NCI-H2196 (cell line): ENCODE data around the gene EXOC6B.

Experiments
- DNase-seq: peaks from one replicate; lab custom pipeline; 2025; ENCODE audit not compliant: unreplicated experiment; lab: John Stamatoyannopoulos, UW

Gene EXOC6B

DNA sequence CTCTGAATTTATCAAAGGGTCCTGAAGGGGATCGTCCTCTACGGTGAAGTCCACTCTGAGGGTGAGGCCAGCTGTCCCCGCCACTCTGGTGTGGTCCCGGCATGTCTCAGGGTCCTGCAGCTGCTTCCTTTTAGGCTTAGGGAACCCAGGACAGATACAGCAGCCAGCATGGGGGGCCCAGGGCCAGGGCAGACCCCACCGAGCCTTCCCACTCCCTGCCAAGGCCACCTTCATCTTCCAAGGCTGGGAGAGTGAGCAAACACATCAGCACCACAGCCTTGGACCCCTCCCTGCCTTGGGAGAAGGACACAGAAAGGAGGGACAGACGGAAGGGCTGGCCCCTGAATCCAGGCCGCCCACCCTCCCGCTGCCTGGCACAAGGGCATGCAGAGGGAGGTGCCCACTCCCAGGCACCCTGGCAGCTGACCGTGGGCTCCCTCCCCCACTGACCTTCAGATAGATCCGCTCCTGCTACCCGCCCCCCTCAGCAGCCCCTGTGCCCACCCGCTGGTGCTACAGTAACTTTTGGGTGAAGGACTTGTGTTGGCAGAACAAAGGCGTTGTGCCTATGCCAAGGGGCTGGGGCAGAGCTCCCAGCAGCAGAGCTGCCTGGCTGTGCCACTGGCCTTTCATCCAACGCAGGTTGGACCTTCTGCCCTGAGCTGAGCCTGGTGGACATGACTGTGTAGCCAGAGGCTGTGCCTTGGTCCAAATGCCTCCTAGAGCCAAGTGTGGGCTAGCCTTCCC is 685.8 kb downstream of the EXOC6B start:
- DNase-seq = no peak

DNA sequence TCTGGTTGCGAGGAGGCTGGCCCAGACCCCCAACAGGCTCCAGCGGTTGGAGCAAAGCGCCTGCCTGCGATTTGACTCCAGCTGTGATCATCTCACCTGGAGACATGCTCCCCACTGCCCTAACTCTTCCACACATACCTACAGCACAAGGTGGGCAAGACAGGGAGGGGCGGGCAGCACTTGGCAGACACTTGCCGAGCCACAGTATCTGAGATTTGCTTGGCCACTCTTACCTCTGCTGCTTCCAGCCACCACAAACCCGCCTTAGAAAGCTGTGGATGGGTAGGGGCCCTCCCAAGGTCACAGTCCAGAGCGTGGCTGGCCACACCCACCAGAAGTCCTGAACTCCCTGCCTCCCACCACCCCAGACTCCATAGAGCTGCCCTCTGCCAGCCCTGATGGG is 686.4 kb downstream of the EXOC6B start:
- DNase-seq = no peak

DNA sequence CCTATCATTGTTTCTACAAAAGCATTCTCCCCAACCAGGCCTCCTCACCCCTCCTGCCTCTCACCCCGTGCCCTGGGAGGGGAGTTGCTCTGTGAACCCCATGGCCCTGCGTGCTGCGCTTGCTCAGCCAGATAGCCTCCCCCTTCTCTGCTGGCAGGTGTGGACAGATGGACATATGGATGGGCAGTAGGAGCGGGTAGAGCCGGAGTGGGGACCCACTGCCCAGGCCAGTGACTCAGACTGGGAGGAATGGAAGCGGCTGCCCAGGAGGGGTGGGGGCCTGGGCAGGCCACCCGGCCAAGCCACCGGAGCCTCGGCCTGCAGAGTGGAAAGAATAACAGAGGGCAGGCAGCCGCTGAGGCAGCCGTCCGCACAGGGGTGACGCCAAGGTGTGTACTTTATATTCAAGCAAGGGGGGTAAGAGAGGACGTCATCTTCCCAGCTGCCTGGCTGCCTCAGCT is 686.9 kb downstream of the EXOC6B start:
- DNase-seq = no peak

DNA sequence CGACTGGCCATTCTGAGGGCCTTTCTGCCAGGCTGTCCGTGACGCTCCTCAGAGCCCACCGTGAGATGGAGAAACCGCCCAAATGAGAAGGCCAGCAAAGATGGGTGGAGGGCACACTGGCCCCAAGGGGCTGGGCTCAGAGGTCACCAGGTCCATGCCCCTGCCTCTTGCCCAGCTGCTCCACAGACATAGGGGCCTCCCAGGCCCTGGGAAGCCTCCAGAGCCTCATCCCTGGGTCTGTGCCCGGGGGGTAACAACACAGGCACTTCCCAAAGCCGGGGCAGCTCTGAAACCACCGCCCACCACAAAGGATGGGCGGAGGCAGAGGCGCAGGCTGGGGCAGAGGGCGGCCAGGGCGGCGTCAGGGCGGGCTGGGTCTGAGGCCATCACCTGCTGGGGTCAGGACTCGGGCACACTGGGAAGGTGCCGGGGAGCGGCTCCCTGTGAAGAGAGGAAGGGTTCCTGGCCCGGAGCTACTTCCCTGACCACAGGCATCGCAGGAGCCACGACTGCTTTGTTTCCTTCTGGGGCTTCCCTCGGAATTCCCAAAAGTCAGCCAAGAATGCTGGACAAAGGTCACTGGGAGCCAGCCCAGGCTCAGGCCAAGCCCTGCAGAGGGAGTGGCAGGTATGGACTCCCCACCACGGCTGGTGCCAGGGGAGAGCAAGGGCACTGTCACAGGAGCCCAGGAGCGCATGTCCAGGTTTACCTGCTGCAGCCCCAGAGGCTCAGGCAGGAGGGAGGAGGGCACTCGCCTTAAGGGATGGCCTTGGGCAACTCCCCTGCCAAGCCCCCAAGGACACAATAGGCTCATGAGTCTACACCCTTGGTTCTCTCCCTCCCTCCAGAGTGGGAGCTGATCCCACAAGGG is 687.6 kb downstream of the EXOC6B start:
- no peak for DNase-seq

DNA sequence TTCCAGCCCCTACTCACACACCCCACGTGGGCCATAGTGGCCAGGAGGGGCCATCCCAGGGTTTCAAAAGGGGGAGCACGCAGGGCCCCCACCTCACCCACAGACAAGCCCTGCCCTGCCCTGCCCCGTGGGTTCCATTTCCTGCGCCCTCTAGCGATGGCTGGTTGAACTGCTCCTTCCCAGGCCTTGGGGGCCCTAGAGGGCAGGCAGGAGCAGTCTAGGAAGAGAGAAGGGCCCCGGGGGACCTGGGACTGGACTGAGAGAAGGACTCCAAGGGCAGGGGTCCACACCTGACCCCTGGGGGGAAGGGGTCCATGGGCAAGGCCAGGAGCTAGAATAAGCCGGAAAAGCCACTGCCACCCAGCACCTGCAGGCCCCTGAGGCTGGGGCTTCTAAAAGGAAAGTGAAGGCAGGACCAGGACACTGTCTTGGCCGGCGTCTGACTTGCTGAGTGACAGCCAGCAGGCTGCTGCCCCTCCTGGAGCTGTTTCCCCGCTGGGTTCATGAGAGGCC is 688.3 kb downstream of the EXOC6B start:
- peak; percentile 12 for DNase-seq

DNA sequence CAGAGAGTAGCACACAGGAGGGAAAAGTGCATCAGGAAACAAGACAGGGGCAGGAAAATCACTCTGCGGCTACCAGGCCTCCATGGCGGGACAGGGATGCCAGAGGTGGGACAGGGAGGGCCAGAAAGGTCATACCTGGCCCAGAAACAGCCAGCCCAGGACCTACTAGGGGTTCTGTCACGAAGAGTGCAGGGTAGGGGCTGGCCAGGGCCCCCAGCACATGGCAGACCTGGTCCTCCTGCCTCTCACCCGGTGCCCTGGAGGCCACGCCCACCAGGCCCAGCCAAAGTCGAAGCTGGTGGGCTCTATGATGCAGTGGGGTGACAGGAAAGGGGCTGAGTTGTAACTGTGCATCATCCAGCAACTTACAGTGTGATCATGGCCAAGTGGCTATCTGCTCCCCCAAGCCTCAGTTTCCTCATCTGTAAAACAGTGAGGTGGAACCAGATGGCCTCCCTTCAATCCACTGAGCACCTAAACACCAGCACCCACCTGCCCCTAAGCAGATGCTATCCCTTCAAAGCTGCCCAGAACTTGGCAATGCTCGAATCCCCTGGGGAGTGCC is 688.8 kb downstream of the EXOC6B start:
- no peak for DNase-seq

DNA sequence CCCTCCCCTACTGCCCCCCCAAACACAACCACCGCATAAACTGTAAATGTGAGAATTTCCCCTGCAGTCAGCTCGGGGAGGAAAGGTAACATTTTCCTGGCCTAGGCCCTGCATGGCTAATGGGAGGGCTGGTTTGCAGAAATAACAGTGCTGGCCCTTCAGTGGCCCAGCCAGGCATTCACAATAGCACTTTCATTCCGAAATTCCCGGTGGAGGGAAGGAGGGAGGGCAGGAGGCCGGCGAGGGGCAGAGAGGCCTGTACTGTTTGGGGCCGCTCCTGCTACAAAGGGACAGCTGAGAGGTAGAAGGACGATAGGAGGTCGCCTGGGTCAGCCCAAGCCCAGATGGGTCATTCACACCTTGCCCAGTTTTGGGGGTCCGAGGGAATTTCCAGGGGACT is 689.5 kb downstream of the EXOC6B start:
- no peak for DNase-seq

DNA sequence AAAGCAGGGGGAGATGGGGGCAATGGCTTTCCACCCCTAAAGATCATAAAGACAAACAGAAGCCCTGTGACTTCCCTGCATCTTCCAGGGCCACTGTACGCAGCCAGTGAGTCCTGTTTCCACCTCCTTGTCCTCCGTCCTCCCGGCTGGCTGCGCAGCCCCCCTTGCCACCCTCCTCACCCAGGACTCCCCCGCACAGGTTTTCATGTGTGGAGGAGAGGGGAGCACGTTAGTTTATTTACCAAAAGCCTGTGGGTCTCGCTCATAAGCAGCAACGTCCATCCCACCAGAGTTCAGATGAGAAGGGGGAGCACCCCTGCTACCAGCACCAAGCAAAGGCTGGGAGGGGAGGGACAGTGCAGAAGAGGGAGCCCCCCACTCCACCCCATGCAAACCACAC is 689.9 kb downstream of the EXOC6B start:
- no peak for DNase-seq

DNA sequence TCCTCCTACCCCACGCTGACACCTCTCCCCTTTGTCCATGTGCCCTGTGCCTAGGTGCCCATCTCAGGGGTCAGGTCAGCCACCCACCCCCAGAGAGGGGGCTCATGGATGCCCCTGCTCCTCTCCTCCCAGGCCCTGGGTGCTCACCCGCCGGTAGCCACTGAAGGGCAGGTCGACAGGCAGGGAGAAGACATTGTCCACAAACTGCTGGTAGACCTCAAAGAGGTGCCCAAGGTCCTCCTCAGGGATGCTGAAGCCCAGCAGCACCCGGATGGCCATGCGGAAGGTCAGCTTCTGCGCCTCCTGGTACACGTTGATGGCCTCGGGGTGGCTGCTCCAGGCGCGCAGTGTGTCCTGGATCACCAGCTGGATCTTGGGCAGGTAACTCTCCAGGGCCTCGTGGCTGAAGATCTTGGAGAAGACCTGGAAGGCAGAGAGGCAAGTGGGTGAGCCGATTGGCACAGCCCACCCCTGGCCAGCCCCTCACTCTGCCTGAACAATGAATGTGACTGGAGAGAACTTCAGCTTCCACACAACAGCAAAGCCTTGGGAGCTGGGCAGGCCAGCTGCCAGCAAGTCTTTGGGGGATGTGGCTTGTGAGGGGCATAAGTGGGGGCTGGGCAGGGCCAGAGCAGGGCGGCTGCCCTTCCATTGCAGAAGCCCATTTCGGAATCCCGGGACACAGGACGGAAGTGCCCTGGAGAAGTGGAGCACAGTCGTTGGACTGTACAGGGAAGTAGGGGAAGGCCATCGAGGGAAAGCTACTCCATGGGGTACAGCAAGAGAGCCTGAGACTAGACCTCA is 690.6 kb downstream of the EXOC6B start:
- DNase-seq = no peak

DNA sequence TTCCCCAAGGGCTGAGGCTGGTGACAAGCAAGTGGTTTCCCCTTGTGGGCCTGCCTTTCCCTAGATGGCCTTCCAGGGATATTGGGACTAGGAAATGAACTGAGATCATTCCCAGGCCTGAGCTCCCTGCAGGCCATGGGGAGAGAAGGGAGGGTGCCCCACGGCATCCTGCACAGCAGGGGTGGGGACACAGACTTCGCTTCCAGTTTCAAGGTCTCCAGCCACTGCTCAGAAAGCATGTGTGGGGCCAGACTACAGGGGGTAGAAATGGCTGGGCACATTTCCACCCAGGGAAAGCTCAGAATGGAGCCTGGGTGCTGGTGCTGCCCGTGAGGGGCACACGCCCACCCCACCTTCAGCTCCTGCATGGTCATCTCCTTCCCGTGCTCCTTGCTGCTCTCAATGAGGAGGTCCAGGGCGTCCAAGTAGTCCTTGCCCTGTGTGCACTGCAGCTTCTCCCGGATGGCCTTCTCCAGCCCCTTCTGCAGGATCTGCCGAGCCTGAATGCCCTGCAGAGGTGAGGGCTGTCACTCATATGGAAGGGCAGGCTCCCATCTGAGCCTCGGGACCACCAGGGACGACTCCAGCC is 691.3 kb downstream of the EXOC6B start:
- DNase-seq = no peak

DNA sequence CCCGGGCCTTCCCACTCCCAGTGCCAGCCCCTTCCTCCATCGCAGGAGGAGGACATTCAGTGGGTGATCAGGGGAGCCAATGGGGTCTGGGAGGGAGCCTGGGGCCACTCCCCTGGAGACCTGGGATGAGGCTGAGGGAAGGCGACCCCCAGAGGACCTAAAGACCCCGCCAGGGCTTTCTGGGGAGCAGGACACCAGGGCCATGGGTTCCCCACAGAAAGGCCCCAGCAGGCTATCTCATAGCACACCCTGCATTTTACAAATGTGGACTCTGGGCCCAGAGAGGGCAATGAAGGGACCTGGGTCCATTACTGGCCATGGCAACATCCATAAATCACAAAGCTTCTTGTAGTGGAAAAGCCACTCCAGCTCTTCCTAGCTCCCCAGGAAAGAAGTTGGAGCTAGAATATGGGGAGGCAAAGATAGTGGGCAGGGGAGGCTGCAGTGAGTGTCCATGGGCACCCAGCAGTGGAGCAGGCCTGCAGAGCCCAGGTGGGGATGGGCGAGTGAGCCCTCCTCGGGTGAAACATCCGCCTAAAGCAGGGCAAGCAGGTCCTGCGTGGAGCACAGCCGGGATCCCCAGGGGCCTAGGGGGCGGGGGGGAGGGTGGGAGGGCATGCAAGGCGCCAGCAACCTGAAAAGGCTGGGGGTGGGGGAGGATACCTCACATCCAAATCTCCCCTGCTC is 692.0 kb downstream of the EXOC6B start:
- no peak for DNase-seq

DNA sequence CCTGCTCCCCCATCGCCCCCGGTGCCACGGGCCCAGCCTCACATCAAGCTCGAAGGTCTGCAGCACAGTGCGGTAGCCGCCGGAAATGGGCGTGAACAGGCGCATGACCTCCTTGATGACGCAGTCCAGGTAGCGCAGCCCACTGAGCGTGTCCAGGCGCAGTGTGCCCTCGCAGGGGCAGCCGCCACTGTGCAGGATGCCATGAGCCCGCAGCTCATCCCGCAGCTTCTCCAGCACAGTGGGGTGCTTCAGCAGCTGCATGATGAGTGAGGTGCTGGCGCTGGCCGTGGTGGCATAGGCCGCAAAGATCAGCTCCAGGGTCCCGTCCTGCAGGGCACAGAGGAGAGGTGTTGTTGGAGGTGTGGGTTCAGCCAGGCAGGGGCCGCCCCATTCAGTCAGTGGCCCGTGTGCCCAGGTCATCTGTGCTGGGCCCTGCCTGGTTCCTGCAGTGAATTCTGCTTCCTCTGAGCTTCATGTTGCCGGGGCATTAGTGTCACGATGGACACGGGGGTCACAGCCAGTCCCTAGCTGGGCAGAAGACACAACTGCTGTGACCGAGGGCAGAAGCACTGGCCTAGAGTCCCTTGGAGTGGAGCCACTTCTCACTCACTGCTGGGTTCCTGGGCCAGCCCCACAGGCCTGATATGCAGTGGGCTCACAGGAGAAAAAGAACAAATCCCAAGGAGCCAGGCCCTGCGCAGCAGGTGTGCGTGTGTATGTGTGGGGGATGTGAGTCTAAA is 692.7 kb downstream of the EXOC6B start:
- DNase-seq = no peak

DNA sequence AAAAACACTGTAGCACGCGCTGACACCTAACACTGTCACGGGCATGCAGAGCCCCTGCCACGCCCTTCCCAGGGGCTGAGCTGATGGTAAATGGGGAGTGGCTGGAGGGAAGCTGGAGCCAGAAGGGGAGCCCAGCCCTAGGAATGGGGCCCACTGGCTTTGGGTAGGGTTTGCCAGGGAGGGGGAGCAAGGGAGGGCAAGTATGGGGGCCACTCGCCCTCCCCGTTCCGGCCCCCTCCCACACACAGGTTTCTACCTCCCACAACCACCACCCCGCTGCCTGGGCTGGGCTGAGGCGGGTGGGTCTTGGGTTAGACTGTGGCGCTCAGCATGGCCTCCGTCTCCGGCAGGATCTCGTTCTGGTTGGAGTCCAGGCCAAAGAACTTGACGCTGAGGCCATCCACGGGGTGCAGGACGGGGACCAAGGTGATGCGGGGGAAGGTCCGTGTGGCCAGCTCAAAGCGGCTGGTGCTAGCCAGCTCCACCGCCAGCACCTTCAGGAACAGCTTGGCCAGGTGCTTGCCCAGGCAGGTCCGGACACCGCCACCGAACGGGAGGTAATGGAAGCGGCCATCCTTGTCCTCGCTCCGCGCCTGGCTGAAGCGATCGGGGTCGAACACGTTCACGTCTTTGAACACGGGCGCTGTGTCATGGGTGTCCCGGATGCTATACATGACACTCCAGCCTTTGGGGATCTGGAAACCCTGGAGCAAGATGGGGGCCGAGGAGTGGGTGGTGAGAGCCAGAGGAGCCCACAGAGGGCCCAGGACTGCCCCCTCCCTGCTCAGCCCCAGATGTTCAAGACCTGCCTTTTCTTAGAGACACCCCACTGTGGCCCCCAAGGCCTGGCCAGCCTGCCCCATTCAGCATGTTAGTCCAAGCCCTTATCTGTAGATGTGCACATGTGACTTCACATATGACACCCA is 693.7 kb downstream of the EXOC6B start:
- no peak for DNase-seq

DNA sequence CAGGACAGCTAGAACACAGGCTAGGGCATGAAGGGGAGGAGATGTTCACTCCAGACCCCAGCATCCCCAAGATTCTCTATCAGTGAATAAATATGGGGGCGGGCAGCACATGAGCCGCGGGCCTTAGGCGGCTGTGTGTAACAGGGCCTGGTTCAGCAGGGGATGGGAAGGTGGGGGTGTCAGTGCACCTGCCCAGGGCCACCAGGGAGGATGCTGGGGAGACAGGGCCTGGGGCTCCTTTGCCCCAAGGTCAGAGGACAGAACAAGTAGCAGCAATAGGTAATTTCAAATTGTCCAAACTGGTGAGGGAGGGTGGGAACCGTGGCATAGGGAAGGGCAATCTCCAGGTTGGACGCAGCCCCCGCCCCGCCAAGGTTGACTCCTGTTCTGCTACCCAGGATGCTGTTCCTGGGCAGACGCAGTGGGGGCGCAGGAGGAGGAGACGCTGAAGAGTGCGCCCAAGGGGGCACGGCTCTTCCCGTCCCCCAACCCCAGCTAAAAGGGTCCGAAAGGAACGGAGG is 694.4 kb downstream of the EXOC6B start:
- no peak for DNase-seq

DNA sequence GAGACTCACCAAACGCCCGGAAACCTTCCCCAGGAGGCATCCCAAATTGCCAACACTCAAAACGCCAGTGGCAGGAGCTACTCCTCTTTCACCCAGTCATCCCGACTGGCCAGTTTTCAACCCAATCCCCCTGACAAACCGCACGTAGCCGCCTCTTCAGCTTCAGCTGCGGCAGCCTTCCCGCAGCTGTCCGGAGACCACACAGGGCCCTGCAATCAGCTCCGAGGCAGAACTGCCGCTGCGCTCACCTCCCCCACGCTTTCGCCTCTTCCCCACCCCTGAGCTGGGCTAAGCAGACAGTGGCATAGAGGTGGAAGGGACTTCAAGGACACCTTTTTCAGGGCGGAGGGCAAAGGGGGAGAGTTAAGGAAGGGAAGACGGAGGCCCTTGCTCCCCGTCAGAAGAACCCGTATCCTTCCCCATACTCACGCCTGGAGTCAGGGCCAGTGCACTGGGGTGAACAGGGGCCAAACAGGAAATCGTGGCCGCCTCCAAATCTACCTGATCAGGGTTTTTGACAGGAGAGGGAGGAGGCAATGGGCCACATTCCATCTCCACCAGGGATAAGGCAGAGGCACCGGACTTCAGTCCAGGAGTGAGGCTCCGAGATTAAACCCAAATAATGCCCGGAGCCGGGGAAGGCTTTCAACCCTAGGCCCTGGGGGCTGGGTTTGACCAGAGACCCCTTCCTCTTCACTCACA is 695.0 kb downstream of the EXOC6B start:
- DNase-seq = no peak

DNA sequence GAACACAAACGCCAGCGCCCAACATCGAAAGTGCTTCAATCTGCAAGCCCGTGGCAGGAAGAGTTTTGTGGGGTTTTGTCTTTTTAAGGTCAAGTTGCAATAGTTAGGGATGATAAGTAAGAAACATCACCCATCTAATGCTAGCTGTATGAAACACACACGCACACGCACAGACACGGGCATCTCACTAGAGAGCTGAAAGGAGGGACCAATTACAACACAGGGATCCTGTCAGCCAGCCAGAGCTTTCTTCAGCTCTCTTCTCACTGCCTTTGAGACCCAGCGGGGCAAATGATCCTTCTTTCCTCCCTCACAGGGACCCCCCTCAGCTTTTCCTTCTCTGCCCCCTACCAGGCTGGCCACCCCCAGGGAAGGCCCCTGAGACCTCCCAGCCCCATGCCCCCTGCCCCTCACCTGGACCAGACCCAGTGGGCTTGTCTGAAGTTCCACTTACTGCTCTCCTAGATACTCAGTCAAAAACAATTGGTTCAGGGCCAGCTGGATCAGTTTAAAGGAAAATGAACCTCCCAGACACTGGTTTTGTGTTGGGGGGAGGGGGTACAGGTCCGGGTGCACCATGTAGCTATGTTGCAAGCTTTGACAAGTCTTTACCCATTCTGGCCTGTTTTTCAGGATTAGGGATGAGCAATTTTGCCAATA is 696.0 kb downstream of the EXOC6B start:
- DNase-seq = no peak

DNA sequence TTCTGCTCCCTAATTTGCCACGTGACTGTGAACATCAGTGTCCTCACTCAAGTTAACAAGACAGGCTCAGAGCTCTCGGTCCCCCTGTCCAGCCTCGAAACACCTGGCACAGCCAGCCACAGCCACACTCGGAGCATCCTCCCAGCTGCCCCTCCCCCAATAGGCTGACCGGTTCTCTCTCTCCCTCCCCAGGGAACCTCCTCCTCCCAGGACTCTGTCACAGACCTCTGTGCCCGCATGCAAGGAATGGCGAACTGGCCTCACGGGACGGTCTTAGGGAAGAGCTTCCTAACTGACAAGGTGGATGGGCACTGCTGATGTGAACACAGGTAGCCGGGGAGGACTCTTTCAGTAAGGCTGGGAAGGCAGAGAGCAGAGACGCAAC is 697.0 kb downstream of the EXOC6B start:
- DNase-seq = no peak
